ENCODE data around the gene CHAT.

DNA sequence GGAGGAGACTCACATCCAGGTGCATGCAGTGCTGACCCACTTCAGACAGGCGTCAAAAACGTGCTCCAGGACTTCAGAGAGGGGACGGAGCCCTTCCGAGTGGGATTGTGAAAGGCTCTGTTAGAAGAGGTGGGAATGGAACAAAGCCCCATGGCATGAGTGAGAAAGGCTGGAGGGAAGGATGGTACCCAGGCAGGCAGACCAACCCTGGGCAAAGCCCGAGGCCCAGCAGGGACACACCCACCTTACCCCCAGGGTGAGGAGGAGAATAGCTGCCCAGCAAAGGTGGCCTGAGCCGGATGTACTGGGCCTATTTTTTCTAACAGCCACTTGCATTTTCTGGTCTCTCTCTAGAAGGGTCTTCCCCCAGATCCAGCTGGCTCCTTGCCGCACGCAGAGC, 14.8 kb downstream of the CHAT start:
- TF ChIP-seq, protein P1, sequence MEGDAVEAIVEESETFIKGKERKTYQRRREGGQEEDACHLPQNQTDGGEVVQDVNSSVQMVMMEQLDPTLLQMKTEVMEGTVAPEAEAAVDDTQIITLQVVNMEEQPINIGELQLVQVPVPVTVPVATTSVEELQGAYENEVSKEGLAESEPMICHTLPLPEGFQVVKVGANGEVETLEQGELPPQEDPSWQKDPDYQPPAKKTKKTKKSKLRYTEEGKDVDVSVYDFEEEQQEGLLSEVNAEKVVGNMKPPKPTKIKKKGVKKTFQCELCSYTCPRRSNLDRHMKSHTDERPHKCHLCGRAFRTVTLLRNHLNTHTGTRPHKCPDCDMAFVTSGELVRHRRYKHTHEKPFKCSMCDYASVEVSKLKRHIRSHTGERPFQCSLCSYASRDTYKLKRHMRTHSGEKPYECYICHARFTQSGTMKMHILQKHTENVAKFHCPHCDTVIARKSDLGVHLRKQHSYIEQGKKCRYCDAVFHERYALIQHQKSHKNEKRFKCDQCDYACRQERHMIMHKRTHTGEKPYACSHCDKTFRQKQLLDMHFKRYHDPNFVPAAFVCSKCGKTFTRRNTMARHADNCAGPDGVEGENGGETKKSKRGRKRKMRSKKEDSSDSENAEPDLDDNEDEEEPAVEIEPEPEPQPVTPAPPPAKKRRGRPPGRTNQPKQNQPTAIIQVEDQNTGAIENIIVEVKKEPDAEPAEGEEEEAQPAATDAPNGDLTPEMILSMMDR (IDR thresholded peaks at IDR 0.05 in 4 of 5, conservative IDR thresholded peaks at IDR 0.05 in 1 of 5): no peak
- TF ChIP-seq POLR2A (IDR thresholded peaks at IDR 0.05): no peak

All from gastrocnemius medialis (tissue), 4 donors.